Muscle layer of duodenum (tissue), 2 donors: Measurements from ENCODE around the gene NQO2.
"Not testable (repeated sequence)": the region's sequence is repeated elsewhere in the genome, so short reads cannot be mapped to it uniquely, and the experiment has no call there.

Experiments
- H3K27ac ChIP-seq: one replicate; pipeline ENCODE4 v1.7.0; 2013; ENCODE audit warnings: mild to moderate bottlenecking, low read length
- H3K27me3 ChIP-seq: one replicate; pipeline ENCODE4 v1.7.0; 2013; ENCODE audit warnings: low read depth, mild to moderate bottlenecking, control low read depth, low read length
- H3K36me3 ChIP-seq, 2 donors: one replicate each; pipeline ENCODE4 v1.7.0; 2013; ENCODE audit warnings: low read length in 2 of 2, control low read depth in 1 of 2, mild to moderate bottlenecking in 1 of 2; ENCODE audit not compliant: insufficient read depth in 2 of 2, control insufficient read depth in 1 of 2
- H3K4me1 ChIP-seq, 2 donors: one replicate each; pipeline ENCODE4 v1.7.0; 2013; ENCODE audit warnings: low read length in 2 of 2, mild to moderate bottlenecking in 2 of 2, control low read depth in 1 of 2, moderate library complexity in 1 of 2; ENCODE audit not compliant: insufficient read depth in 2 of 2, control insufficient read depth in 1 of 2
- H3K4me3 ChIP-seq, 2 donors: one replicate each; pipeline ENCODE4 v1.7.0; 2013; ENCODE audit warnings: low read length in 2 of 2, low read depth in 1 of 2, mild to moderate bottlenecking in 1 of 2
- H3K9me3 ChIP-seq, 2 donors: one replicate each; pipeline ENCODE4 v1.7.0; 2013; ENCODE audit warnings: low read length in 2 of 2, control low read depth in 1 of 2, mild to moderate bottlenecking in 1 of 2; ENCODE audit not compliant: control insufficient read depth in 1 of 2
- donor health status: healthy.

The NQO2 gene

DNA sequence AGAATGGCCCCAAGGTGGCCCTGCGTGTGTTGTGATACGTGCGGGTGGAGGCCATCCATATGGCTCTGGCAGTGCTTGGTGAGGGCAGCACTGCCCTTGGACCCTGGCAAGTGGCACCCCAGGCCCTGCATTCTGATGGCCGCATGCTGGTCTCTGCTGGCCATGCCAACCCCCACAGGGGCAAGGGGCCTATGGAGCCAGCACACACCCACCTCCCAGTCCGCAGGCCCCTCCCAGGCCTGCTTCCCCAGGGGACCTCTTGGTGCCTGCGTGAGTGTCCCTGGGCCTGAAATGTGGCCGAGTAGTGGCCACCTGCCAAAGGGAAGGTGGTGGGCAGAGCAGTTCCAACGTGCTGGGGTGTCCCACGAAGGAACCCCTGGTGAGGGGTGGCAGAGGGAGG, 17.6 kb downstream of the NQO2 start:
- H3K4me1 ChIP-seq, result no peaks in the 10 kb centered on the region
- H3K4me3 ChIP-seq, result no peak overlapping the region
- H3K9me3 ChIP-seq, result peaks cover 0 to 1% of the 10 kb centered on the region in 2 donors
- H3K27ac ChIP-seq, result no peak overlapping the region
- no peaks in the 10 kb centered on the region for H3K27me3 ChIP-seq
- peaks cover 31 to 60% of the 10 kb centered on the region in 2 donors for H3K36me3 ChIP-seq

DNA sequence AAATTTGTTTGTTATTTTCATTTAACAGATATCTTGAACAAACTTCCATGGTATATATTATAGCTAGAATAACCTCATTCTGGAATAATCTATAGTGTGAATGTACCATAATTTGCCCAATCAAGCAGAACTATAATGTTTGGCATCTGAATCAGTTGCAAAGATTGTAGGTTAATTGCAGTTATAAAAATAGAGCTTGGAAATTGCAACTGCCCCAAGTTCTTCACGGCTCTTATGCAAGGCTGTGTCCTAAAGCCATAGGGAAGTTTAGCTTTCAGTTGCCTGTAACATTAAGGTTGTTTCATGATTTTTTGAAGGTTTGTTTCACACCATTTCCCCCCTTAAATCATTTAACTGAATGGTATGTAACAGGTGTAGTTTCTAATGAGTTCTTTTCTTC, 19.4 kb downstream of the NQO2 start:
- no peaks in the 10 kb centered on the region for H3K4me1 ChIP-seq
- no peaks in the 10 kb centered on the region for H3K27me3 ChIP-seq

DNA sequence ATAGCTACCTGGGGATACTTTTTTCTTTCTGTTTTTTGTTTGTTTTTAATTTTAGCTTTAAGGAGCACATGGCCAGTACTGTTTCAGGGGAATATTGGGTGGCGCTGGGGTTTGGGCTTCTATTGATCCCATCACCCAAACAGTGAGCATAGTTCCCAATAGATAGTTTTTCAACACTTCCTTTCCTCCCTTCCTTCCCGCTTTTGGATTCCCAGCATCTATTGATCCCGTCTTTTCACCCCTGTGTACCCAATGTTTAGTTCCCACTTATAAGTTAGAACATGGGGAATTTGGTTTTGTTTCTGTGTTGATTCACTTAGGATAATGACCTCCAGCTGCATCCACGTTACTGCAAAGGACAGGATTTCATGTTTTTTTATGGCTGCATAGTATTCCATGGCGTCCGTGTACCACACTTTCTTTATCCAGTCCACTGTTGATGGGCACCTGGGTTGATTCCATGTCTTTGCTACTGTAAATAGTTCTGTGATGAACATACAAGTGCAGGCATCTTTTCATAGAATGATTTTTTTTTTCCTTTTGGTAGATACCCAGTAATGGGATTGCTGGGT, 20.1 kb downstream of the NQO2 start:
- H3K36me3 ChIP-seq, result peaks cover 22 to 40% of the 10 kb centered on the region in 2 donors
- no peaks in the 10 kb centered on the region for H3K27me3 ChIP-seq
- no peak overlapping the region for H3K27ac ChIP-seq
- H3K9me3 ChIP-seq, result no peaks in the 10 kb centered on the region
- no peak overlapping the region for H3K4me3 ChIP-seq
- peaks cover 0 to 4% of the 10 kb centered on the region in 2 donors for H3K4me1 ChIP-seq

More for the DNA sequence above, 19.4 kb downstream of the NQO2 start:
- Histone ChIP-seq H3K4me3 (no peak overlapping the region), H3K9me3 (no peaks in the 10 kb centered on the region), H3K36me3 (peaks cover 27 to 48% of the 10 kb centered on the region in 2 donors), H3K27ac (no peak overlapping the region)

DNA sequence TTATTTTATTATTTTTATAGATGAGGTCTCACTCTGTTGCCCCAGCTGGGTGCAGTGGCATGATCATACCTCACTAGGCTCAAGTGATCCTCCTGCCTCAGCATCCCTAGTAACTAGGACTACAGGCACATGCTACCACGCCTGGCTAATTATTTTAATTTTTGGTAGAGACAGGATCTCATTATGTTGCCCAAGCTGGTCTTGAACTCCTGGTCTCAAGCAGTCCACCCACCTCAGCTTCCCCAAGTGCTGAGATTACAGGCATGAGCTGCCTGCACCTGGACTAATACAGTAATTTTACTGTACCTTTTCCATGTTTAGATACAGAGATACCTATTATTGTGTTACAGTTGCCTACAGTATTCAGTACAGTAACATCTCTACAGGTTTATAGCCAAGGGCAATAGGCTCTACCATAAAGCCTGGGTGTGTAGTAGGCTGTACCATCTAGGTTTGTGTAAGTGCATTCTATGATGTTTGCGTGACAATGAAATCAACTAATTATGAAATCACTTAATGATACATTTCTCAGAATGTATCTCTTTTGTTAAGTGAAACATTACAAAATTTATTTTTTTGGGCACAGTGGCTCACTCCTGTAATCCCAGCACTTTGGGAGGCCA, 21.4 kb downstream of the NQO2 start:
- not testable (repeated sequence) for H3K4me3 ChIP-seq, H3K27me3 ChIP-seq, H3K27ac ChIP-seq, H3K4me1 ChIP-seq, H3K9me3 ChIP-seq
- peaks cover 13 to 28% of the 10 kb centered on the region in 2 donors for H3K36me3 ChIP-seq

DNA sequence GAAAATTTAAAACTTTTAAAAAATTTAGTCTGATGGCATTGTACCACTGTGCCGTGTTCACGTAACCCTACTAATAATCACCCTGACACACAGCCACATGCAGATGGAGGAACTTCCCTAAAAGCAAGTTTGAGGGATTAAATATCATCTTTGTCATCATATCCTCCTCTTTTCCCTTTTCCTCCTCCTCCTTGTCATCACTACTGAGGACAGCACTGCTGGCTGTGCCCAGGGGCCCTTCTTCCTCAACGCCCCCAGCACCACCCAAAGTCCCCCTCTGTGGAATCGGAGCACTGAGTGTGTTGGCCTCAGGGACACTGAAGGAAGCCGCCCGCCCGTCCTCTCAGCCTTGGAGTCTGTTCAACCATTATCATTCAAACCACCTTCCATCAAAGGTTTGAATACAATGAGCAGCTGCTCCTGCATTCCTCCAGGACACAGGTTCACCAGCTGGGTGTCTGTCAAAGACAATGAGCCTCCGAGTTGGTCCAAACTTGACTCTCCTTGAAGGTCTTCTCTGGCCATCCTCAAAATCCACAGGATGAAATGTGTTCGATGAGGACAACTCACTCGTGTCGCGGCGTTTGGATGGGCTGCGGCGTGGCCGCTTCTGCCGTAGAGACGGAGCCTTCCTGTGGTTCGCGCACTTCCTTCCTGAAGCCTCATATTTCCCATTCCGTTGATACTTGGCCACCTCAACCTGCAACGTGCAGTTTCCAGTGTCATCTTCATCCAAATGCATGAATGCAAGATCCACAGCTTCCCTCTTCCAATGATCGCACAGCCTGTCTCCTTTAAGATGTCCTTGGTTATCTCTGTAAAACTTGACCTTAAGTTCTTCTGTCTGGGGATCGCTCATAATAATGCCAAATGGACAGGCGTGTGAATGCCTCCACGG, 23.3 kb downstream of the NQO2 start:
- Histone ChIP-seq H3K36me3 (peaks cover 0 to 9% of the 10 kb centered on the region in 2 donors), H3K9me3 (no peaks in the 10 kb centered on the region), H3K27ac (peak overlapping the region; percentile 95), H3K27me3 (no peaks in the 10 kb centered on the region), H3K4me3 (peak overlapping the region; percentile 50 to 86), H3K4me1 (peaks cover 0 to 8% of the 10 kb centered on the region in 2 donors)

DNA sequence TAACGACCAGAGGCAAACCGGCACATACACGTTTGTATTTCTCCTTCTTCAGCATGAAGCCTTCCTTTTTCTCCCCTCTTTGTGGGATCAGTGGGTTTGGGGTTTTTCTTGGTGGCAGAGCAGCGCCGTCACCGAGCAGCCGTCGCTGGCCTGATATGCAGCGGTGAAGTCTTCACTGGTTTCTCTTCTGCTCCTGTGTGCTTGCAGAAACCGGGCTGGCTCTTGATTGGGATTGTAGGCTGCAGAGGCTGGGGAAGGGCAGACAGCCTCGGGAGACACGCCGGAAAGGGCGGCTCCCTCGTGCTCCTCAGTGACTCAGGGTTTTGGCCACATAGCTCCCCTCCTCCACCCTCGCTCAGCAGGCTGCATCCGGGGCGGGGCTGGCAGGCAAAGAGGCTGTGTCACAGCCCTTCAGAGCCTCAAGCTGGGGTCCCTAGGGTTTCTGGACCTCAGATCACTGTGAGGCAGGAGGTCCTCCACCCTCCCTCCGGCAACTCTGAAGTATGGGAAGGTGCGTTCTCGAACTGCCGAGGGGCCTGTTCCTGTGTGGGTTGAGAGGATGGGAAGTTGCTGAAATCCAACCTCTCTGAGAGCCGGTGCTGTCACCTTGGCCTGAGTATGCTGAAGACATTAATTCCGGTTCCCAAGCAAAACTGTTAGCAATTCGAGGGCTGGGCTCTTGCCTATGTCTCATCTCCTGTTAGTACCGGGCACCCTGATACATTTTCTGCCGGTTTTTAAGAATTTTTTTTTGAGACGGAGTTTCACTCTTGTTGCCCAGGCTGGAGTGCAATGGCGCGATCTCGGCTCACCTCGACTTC, 24.2 kb downstream of the NQO2 start:
- Histone ChIP-seq H3K4me3 (peak overlapping the region; percentile 50 to 86), H3K27me3 (no peaks in the 10 kb centered on the region), H3K4me1 (peaks cover 0 to 8% of the 10 kb centered on the region in 2 donors), H3K36me3 (peaks cover 0 to 9% of the 10 kb centered on the region in 2 donors), H3K27ac (peak overlapping the region; percentile 95), H3K9me3 (no peaks in the 10 kb centered on the region)

DNA sequence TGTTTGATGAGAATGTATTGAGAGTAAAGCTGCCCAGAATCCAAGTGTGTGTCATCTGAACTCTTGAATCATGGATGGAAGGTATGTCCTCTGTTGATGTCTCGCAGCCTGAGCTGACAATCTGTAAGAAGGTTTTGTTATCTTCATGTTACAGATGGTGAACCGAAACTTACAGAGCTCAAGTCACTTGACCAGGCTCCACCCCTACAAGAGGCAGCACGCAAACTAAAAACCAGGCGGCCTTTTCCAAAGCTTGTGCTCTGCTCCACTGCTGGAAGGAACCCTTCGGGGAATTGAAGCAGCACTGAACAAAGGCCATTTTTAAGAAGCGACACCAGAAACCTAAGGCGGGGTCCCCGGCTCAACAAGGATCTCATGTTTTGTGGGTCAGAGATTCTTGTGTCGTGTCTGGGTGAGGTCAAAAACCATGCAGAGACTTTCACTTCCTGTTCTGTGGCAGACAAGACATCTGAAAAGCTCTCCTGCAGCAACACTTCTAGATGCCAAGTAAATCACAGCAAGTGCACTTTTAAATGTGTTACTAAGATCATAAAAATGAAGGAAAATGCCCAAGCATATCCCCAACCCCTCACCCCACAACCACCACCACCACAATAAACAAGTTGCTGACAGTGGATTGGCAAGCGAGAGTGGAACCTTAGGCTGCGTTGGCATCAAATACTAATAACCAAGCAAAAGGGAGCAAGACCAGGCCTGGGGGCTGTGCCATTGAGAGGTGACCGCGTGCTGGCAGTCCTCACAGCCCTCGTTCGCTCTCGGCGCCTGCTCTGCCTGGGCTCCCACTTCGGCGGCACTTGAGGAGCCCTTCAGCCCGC, 27.3 kb downstream of the NQO2 start:
- no peaks in the 10 kb centered on the region for H3K36me3 ChIP-seq
- no peak overlapping the region for H3K27ac ChIP-seq
- H3K9me3 ChIP-seq, result no peaks in the 10 kb centered on the region
- H3K4me3 ChIP-seq, result no peak overlapping the region
- H3K4me1 ChIP-seq, result peaks cover 0 to 8% of the 10 kb centered on the region in 2 donors
- H3K27me3 ChIP-seq, result no peaks in the 10 kb centered on the region

DNA sequence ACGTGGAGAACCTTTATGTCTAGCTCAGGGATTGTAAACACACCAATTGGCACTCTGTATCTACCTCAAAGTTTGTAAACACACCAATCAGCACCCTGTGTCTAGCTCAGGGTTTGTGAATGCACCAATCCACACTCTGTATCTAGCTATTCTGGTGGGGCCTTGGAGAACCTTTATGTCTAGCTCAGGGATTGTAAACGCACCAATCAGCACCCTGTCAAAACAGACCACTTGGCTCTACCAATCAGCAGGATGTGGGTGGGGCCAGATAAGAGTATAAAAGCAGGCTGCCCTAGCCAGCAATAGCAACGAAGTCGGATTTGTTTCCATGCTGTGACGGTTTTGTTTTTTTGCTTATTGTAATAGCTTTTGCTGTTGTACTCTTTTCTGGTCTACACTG, 28.5 kb downstream of the NQO2 start:
- H3K36me3 ChIP-seq, H3K4me1 ChIP-seq, H3K27ac ChIP-seq, H3K9me3 ChIP-seq, H3K27me3 ChIP-seq, H3K4me3 ChIP-seq: not testable (repeated sequence)

DNA sequence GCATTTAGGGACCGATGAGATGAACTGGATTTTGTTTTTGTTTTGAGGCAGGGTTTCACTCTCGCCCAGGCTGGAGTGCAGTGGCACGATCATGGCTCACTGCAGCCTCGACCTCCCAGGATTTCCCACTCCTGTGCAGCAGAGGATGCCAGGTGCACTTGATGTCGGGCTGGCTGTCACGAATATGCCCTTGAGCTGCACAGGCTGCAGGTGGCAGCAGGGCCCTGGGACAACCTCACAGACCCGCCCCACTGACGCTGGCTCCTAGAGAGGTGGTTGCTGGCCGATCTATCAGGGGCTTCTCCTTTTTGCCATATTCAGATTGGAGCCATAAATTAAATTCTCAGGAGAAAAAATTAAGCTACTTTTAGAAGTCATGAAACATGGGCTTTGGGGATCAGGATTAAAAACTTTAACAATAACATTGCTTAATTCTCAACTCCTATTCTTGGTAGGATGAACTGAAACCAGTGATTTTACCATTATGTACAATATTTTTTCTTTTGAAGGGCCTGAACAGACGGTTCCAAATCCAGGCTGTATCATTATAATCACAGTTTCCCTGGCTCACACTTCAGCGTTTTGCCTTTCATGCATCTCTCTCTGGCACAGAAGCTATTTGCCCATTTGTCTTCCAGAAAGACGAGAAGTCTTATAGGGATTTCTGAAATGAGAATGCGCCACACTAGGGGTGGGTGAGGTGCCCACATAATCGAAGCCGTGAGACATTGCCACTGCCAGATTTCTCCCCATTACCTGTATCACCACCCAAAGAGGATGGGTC, 32.4 kb downstream of the NQO2 start:
- Histone ChIP-seq H3K4me3 (no peak overlapping the region), H3K9me3 (no peaks in the 10 kb centered on the region), H3K36me3 (no peaks in the 10 kb centered on the region), H3K4me1 (no peaks in the 10 kb centered on the region), H3K27ac (no peak overlapping the region), H3K27me3 (no peaks in the 10 kb centered on the region)

DNA sequence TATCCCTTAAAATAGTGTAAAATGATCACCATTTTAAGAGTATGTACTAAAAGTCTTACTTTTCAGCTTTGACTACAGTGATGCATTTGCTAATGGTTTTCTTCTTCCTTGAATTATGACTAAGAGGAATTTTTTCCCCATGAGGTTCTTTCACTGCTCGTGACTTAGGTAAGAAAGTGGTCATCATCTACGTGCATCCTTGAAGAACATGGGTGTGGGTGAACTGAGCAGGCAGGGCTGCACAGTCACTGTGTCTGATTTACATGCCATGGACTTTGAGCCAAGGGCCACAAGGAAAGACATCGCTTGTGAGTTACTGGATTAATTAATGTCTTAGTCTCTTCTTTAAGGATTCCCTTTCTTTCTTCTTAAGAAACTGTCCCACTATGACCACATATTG, 33.3 kb downstream of the NQO2 start:
- Histone ChIP-seq H3K27ac (no peak overlapping the region), H3K27me3 (no peaks in the 10 kb centered on the region), H3K4me3 (no peak overlapping the region), H3K36me3 (no peaks in the 10 kb centered on the region), H3K9me3 (no peaks in the 10 kb centered on the region), H3K4me1 (no peaks in the 10 kb centered on the region)
